AG04449 (cell line): ENCODE data around the gene SLC35D1.
"Not testable (repeated sequence)": the region's sequence is repeated elsewhere in the genome, so short reads cannot be mapped to it uniquely, and the experiment has no call there.

Experiments
- CTCF ChIA-PET: fragments of 350-600 bp; formaldehyde crosslinking; extraction: SDS; loops from one replicate; lab custom pipeline; 2021; ENCODE audit warnings: antibody characterized with exemption; lab: Yijun Ruan, JAX
- POLR2A ChIA-PET: fragments of 400-600, 350-600 bp; formaldehyde crosslinking; extraction: SDS; loops from one replicate; lab custom pipeline; 2020; ENCODE audit warnings: antibody characterized with exemption, inconsistent platforms; lab: Yijun Ruan, JAX
- DNase-seq: peaks from one replicate; pipeline ENCODE4 v3.0.0-alpha.2; 2010; ENCODE audit warnings: low read depth, low spot score
- H3K4me3 ChIP-seq: 2 replicates; pipeline ENCODE4 v1.5.1; 2011; ENCODE audit warnings: low read depth, mild to moderate bottlenecking, control low read depth, low read length
- TF ChIP-seq, protein P1 (sequence below): IDR thresholded peaks from one replicate; pipeline ENCODE4 v1.5.1; 2011; ENCODE audit warnings: mild to moderate bottlenecking, moderate library complexity, low read length, control low read depth, inconsistent platforms; ENCODE audit not compliant: insufficient read depth; ENCODE audit errors: missing control alignments

The SLC35D1 gene

DNA sequence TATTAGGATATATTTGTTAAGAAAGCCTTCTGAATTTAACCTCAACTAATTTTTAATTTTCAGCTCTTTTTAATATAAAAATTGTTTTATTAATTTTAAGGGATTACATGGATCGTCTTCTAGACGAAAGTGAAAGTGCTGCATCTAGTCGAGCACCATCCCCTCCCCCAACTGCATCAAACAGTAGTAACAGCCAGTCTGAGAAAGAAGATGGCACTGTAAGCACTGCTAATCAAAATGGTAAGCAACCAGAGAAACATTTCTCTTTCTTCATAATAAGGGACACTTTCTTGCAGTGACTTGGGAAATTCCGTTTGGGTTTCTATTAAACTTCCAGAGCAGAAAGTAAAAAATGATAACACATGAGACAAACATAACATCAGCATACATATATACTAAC is 72.3 kb downstream of the SLC35D1 start:
- DNase-seq: no peak
- ChIA-PET POLR2A (no interaction called here), CTCF (interaction anchor here (0.7 to 2.3 kb wide), 5 partner anchors 8 to 231 kb away, joined by 3 to 10 read pairs (median 4); no protein-coding TSS in a partner anchor)
- H3K4me3 ChIP-seq: no peak overlapping the region
- TF ChIP-seq, protein P1, sequence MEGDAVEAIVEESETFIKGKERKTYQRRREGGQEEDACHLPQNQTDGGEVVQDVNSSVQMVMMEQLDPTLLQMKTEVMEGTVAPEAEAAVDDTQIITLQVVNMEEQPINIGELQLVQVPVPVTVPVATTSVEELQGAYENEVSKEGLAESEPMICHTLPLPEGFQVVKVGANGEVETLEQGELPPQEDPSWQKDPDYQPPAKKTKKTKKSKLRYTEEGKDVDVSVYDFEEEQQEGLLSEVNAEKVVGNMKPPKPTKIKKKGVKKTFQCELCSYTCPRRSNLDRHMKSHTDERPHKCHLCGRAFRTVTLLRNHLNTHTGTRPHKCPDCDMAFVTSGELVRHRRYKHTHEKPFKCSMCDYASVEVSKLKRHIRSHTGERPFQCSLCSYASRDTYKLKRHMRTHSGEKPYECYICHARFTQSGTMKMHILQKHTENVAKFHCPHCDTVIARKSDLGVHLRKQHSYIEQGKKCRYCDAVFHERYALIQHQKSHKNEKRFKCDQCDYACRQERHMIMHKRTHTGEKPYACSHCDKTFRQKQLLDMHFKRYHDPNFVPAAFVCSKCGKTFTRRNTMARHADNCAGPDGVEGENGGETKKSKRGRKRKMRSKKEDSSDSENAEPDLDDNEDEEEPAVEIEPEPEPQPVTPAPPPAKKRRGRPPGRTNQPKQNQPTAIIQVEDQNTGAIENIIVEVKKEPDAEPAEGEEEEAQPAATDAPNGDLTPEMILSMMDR: no peak

GRCh38 chr1:66980745-66981367 is 73.1 kb downstream of the SLC35D1 start:
- ChIA-PET POLR2A (no interaction called here), CTCF (interaction anchor here (0.7 to 2.3 kb wide), 5 partner anchors 9 to 232 kb away, joined by 3 to 10 read pairs (median 4); no protein-coding TSS in a partner anchor)
- H3K4me3 ChIP-seq: no peak overlapping the region
- TF ChIP-seq, protein P1: no peak
- DNase-seq: no peak

DNA sequence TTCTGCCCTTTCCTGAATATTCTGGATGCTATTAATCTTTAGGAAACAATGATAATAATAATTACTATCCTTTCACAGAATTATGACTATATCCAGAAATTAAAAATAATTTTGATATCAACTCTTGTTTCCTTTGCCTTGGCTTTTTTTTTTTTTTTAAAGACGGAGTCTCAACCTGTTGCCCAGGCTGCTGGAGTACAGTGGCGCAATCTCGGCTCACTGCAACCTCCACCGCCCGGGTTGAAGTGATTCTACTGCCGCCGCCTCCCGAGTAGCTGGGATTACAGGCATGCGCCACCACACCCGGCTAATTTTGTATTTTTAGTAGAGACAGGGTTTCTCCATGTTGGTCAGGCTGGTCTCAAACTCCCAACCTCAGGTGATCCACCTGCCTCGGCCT is 74.3 kb downstream of the SLC35D1 start:
- DNase-seq, H3K4me3 ChIP-seq, POLR2A ChIA-PET: not testable (repeated sequence)
- CTCF ChIA-PET: interaction anchor here (1.0 to 2.3 kb wide), 2 partner anchors 169 to 214 kb away, joined by 3 to 10 read pairs; no protein-coding TSS in a partner anchor

DNA sequence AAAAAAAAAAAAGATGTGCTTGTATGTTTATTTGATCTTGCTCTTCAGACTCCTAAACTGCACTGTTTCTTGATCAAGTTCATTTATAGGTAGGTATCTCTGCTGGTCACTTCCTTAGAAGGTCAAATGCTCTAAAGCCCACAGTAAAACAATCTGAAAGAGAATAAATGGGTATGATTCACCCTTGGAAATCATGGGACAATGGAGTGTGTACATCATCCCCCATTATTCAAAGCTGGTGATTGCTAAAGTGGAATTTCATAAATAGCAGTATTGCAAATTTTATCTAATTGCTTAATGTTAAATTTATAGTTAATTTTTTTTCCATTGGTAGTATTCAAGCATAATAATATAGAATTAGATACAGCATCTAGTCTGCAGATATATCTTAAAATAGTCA is 75.7 kb downstream of the SLC35D1 start:
- ChIA-PET POLR2A (no interaction called here), CTCF (interaction anchor here (1.6 to 3.1 kb wide), 2 partner anchors 18 to 170 kb away, joined by 5 to 17 read pairs; no protein-coding TSS in a partner anchor)
- no peak overlapping the region for H3K4me3 ChIP-seq
- DNase-seq: no peak
- TF ChIP-seq, protein P1: no peak

DNA sequence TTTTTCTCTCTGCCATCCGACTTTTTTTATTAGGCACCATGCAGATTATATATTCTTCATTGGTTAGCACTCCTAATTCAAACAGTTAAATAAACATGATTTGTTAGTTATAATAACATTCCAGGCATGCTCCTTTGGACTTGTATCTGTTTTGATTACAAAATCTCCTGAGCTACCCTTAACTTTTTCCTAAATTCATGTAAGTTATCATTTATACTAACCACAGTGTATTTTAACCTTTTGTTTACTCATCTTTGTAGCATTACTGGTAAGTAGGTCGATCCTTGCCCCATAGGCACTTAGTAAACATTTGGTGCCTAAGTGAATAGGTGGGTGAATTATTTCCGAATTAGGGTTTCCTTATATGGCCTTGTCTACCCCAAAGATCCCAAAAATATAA is 85.4 kb downstream of the SLC35D1 start:
- POLR2A ChIA-PET: no interaction called here
- TF ChIP-seq, protein P1: no peak
- H3K4me3 ChIP-seq: no peak overlapping the region
- CTCF ChIA-PET: no interaction called here
- DNase-seq: no peak

GRCh38 chr1:66966188-66966873 is 87.6 kb downstream of the SLC35D1 start:
- POLR2A ChIA-PET, CTCF ChIA-PET, H3K4me3 ChIP-seq, DNase-seq: not testable (repeated sequence)

- no peak overlapping the region for H3K4me3 ChIP-seq
- ChIA-PET POLR2A (no interaction called here), CTCF (no interaction called here)
- TF ChIP-seq, protein P1: no peak
- DNase-seq: no peak
Observed at GRCh38 chr1:66957938-66958337, 96.0 kb downstream of the SLC35D1 start.
